Stimulated activated naive CD8-positive, alpha-beta T cell treated with anti-CD3 and anti-CD28 coated beads, Interleukin-15, Interleukin-2, amounts not matched to agents 100 U/mL and 50 U/mL, for 24 hours (primary cell): ENCODE results near the gene URM1.
"Not testable (repeated sequence)": the region's sequence is repeated elsewhere in the genome, so short reads cannot be mapped to it uniquely, and the experiment has no call there.

ENCODE experiments used
- ATAC-seq: fragments of 150-1000 bp; cut with Tn5 transposase; one replicate; pipeline ENCODE4 v1.10.0; 2021
- DNase-seq: peaks from one replicate; pipeline ENCODE4 v3.0.0; 2021

Gene URM1

GRCh38 chr9:128409450-128409849 lies 38.3 kb downstream of the URM1 start:
- ATAC-seq (no peak), DNase-seq (no peak)

GRCh38 chr9:128409978-128410377 lies 38.8 kb downstream of the URM1 start:
- no peak for ATAC-seq

GRCh38 chr9:128411364-128412119 lies 40.4 kb downstream of the URM1 start:
- ATAC-seq: no peak

More at GRCh38 chr9:128409978-128410377, 38.8 kb downstream of the URM1 start:
- DNase-seq: no peak

GRCh38 chr9:128412120-128412790 lies 41.1 kb downstream of the URM1 start:
- ATAC-seq (peak; percentile 35), DNase-seq (peak; percentile 62)

More at GRCh38 chr9:128411364-128412119, 40.4 kb downstream of the URM1 start:
- DNase-seq: no peak

GRCh38 chr9:128413728-128414127 lies 42.6 kb downstream of the URM1 start:
- ATAC-seq: not testable (repeated sequence)

GRCh38 chr9:128414461-128414860 lies 43.3 kb downstream of the URM1 start:
- no peak for ATAC-seq
- DNase-seq: no peak

More at GRCh38 chr9:128413728-128414127, 42.6 kb downstream of the URM1 start:
- not testable (repeated sequence) for DNase-seq

- no peak for ATAC-seq
- no peak for DNase-seq
These were observed 44.1 kb downstream of the URM1 start for GRCh38 chr9:128415281-128415680.

GRCh38 chr9:128416014-128416413 lies 44.8 kb downstream of the URM1 start:
- DNase-seq: no peak
- ATAC-seq: no peak

GRCh38 chr9:128416432-128417019 lies 45.4 kb downstream of the URM1 start:
- DNase-seq: no peak
- no peak for ATAC-seq

GRCh38 chr9:128419061-128419925 lies 48.1 kb downstream of the URM1 start:
- no peak for DNase-seq
- ATAC-seq: no peak

GRCh38 chr9:128420060-128420650 lies 49.0 kb downstream of the URM1 start:
- ATAC-seq (peak; percentile 80), DNase-seq (peak; percentile 82)

GRCh38 chr9:128420651-128421481 lies 49.7 kb downstream of the URM1 start, which contains the start of gene CERCAM:
CERCAM (plus strand) TSS chr9:128420857; CDS start chr9:128420878, 21 bp downstream.
- DNase-seq (peak; percentile 65), ATAC-seq (peak; percentile 76)

- no peak for DNase-seq
- ATAC-seq: peak; percentile 3
These were observed 50.4 kb downstream of the URM1 start for GRCh38 chr9:128421482-128421996.

GRCh38 chr9:128422022-128422782 lies 51.0 kb downstream of the URM1 start:
- ATAC-seq, DNase-seq: not testable (repeated sequence)

- DNase-seq (no peak), ATAC-seq (no peak)
These were observed 51.6 kb downstream of the URM1 start for GRCh38 chr9:128422783-128423150.

- not testable (repeated sequence) for ATAC-seq, DNase-seq
These were observed 52.2 kb downstream of the URM1 start for GRCh38 chr9:128423356-128423755.

- DNase-seq: no peak
These were observed 53.1 kb downstream of the URM1 start for GRCh38 chr9:128424268-128424780.

GRCh38 chr9:128428644-128429512 lies 57.7 kb downstream of the URM1 start:
- ATAC-seq: no peak

More at GRCh38 chr9:128424268-128424780, 53.1 kb downstream of the URM1 start:
- no peak for ATAC-seq

More at GRCh38 chr9:128428644-128429512, 57.7 kb downstream of the URM1 start:
- DNase-seq: no peak
